ENCODE measurements around the gene GFM1.

GFM1 gene

DNA sequence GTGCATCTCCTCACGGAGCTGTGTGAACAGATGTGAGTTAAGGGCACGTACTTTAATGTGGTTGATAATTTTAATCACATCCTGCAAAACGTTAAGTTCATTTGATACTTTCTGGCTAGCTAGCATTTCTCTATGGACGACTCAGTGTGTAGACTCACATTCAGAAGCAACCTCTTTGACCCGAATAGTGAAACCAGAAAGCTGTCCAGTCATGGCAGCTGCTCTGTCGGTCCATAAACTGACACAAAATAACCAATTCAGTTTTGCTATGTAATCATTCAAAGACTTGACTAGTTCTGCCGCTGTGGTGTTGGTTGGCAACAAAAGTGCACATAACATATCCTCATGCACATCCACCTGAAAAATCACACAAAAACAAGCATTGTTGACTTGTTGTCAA lies 3.7 kb upstream of the GFM1 start:
- H3K27ac ChIP-seq, result no peak overlapping the region
- no peak for DNase-seq (ENCODE audit: low spot score)
- TF ChIP-seq, protein P1, sequence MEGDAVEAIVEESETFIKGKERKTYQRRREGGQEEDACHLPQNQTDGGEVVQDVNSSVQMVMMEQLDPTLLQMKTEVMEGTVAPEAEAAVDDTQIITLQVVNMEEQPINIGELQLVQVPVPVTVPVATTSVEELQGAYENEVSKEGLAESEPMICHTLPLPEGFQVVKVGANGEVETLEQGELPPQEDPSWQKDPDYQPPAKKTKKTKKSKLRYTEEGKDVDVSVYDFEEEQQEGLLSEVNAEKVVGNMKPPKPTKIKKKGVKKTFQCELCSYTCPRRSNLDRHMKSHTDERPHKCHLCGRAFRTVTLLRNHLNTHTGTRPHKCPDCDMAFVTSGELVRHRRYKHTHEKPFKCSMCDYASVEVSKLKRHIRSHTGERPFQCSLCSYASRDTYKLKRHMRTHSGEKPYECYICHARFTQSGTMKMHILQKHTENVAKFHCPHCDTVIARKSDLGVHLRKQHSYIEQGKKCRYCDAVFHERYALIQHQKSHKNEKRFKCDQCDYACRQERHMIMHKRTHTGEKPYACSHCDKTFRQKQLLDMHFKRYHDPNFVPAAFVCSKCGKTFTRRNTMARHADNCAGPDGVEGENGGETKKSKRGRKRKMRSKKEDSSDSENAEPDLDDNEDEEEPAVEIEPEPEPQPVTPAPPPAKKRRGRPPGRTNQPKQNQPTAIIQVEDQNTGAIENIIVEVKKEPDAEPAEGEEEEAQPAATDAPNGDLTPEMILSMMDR (IDR thresholded peaks at IDR 0.05), result no peak
- no peak overlapping the region for H3K4me3 ChIP-seq

DNA sequence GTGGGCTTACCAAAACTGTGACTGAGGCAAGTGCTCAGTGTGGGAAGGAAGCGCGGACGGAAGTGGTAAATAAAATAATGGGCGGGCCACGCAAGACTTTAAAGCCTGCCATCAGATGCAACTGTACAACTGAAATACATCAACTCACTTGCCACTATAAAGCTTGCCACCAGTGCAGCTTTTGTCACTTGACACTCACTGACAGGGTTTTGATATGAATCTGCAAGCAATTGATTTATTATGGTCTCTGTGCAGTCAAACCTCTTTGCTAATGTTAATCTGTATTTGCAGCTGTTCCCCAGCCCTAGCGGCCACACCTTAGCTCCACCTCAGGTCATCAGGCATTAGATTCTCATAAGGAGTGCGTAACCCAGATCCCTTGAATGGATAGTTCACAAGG lies 2.3 kb upstream of the GFM1 start:
- no peak overlapping the region for H3K27ac ChIP-seq
- TF ChIP-seq, protein P1 (IDR thresholded peaks at IDR 0.05), result no peak

DNA sequence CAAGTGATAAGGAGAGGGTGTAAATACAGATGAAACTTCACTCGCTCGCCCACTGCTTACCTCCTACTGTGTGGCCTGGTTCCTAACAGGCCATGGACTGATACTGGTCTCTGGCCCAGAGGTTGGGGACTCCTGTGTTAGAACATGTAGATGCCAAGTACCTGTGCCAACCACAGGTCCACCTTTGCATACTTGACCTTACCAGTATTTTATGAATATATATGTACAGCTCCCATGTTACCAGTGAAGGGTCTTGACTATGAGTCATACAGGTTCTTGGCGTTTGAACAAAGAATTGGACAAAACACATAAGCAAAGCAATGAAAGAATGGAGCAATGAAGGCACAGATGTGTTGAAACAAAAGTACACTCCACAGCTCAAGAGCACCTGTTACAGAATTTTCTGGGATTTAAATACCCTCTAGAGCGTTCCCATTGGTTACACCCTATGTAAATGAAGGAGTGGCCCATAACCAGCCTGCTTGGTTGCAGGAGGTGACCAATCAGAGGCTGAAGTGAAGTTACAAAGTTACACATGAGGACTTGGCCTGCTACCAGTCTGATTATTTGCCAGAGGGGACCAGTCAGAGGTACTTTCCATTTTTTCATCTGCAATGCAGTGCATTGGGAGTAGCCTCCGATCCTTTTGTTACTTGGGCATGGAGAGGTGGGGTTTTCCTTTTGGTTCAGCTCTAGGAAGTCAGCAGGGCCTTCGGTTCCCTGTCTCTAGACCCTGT lies 1.7 kb upstream of the GFM1 start:
- TF ChIP-seq, protein P1 (IDR thresholded peaks at IDR 0.05), result no peak
- DNase-seq (ENCODE audit: low spot score), result no peak
- Histone ChIP-seq H3K4me3 (no peak overlapping the region), H3K27ac (no peak overlapping the region)

More for the DNA sequence above, 2.3 kb upstream of the GFM1 start:
- no peak overlapping the region for H3K4me3 ChIP-seq
- DNase-seq (ENCODE audit: low spot score), result no peak

DNA sequence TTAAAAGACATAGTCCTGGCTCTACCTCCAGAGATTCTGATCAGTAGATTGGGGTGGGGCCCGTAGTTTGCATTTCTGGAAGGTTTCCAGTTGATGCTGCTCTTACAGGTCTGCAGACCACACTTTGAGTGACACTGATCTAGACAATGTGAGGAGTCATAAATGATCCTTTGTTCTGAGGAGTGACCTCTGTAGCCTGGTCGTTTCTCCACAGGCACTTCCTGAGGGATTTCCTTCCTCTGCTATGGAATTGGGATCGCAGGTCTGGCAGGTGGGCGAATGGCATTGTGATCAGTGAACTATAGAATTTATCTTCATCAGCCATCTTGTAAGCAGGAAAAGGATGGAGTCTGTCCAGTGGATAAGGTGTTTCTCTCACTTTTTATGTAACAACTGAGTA lies 5.5 kb downstream of the GFM1 start:
- H3K27ac ChIP-seq, result no peak overlapping the region
- no peak for DNase-seq (ENCODE audit: low spot score)
- TF ChIP-seq, protein P1 (IDR thresholded peaks at IDR 0.05), result no peak
- no peak overlapping the region for H3K4me3 ChIP-seq

DNA sequence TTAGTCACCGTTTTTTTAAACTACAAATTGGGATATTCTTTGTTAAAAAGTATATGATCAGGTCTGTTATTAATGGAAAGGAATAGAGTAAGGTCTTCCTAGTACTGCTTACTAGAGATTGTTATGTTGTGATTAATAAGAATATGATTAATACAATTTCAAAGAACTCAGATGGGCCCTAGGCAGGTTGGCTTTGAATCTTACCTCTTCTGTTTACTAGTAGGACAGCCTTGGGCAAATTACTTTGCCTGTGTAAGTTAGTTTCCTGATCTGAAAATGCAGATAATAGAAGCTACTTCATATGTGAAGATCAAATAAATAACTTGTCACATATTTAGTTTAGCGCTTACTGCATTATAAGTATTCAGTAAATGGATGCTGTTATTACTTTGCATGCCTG lies 6.9 kb downstream of the GFM1 start:
- Histone ChIP-seq H3K4me3 (no peak overlapping the region), H3K27ac (no peak overlapping the region)
- no peak for DNase-seq (ENCODE audit: low spot score)
- TF ChIP-seq, protein P1 (IDR thresholded peaks at IDR 0.05), result no peak

DNA sequence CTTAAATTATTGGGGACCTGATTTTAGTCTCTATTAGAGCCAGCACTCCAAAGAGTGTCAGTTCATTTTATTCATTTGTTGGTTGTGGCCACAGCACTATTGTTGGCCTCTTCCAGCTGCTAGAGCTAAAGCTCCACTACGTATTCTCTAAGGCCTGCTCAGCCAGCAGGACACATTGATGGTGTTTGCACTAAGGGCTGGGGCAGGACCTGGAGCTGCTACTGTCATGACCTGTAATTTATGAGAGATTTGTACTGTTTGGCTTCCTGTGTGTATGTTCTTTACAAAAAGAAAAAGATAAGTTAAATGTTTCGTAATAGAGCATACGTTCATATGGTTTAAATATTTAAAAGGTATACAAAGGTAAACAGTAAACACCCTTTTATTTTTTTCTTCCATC lies 8.1 kb downstream of the GFM1 start:
- Histone ChIP-seq H3K4me3 (no peak overlapping the region), H3K27ac (no peak overlapping the region)
- TF ChIP-seq, protein P1 (IDR thresholded peaks at IDR 0.05), result no peak
- no peak for DNase-seq (ENCODE audit: low spot score)

DNA sequence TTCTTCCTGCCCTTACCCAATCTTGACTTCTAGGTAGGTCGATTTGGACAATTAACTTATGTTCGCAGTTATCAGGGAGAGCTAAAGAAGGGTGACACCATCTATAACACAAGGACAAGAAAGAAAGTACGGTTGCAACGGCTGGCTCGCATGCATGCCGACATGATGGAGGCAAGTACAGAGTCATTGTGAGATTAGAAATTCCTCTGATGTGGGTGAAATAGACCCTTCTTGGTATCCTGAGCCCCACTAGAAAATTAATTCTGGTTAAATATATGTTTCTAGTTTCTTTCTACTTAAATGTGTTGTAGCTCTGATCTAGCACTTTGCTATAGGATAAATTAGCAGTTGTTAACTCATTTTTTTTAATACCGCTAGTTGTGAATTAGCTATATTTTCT lies 14.6 kb downstream of the GFM1 start:
- Histone ChIP-seq H3K27ac (no peak overlapping the region), H3K4me3 (no peak overlapping the region)
- TF ChIP-seq, protein P1 (IDR thresholded peaks at IDR 0.05), result no peak
- no peak for DNase-seq (ENCODE audit: low spot score)

All from coronary artery (tissue), 2 donors.